Dendritic cell treated with granulocyte-macrophage colony-stimulating factor and Interleukin-4, amounts not matched to agents 40 ng/mL and 50 ng/mL, for 4 days (primary cell): ENCODE results near the gene COL5A1.
A peak's percentile ranks its signal among the peaks of the same experiment; 100 is the strongest.

Experiments used
- H3K27ac Mint-ChIP-seq: one replicate; pipeline ENCODE4 v1.8.0; 2022; ENCODE audit warnings: mild to moderate bottlenecking, mixed read lengths
- H3K27me3 Mint-ChIP-seq: one replicate; pipeline ENCODE4 v1.8.0; 2022; ENCODE audit warnings: mild to moderate bottlenecking, mixed read lengths
- H3K36me3 Mint-ChIP-seq: one replicate; pipeline ENCODE4 v1.8.0; 2022; ENCODE audit warnings: low read depth, mixed read lengths
- H3K4me1 Mint-ChIP-seq: one replicate; pipeline ENCODE4 v1.8.0; 2022; ENCODE audit warnings: low read depth, mixed read lengths
- H3K4me3 Mint-ChIP-seq: one replicate; pipeline ENCODE4 v1.8.0; 2022; ENCODE audit warnings: mild to moderate bottlenecking, moderate library complexity, mixed read lengths
- H3K9me3 Mint-ChIP-seq: one replicate; pipeline ENCODE4 v1.8.0; 2022; ENCODE audit warnings: mixed read lengths
- intact Hi-C: fragments of 100-400 bp; cut with micrococcal nuclease; formaldehyde crosslinking; loops from one replicate; pipeline ENCODE4 v1.15.0; 2022

COL5A1 gene

GRCh38 chr9:134858051-134858841 lies 216.6 kb downstream of the COL5A1 start:
- H3K9me3 Mint-ChIP-seq, result no peaks in the 10 kb centered on the region
- H3K4me3 Mint-ChIP-seq, result no peak overlapping the region
- intact Hi-C loops, result no loop called here
- H3K36me3 Mint-ChIP-seq, result no peaks in the 10 kb centered on the region
- peaks cover 16% of the 10 kb centered on the region for H3K4me1 Mint-ChIP-seq
- H3K27ac Mint-ChIP-seq, result peak overlapping the region; percentile 7
- peaks cover 68% of the 10 kb centered on the region for H3K27me3 Mint-ChIP-seq

GRCh38 chr9:134860510-134860909 lies 218.9 kb downstream of the COL5A1 start:
- Mint-ChIP-seq H3K27ac (no peak overlapping the region), H3K9me3 (no peaks in the 10 kb centered on the region), H3K27me3 (peaks cover 63% of the 10 kb centered on the region), H3K4me3 (no peak overlapping the region), H3K4me1 (peaks cover 16% of the 10 kb centered on the region), H3K36me3 (no peaks in the 10 kb centered on the region)
- intact Hi-C loops, result no loop called here

GRCh38 chr9:134861595-134862334 lies 220.2 kb downstream of the COL5A1 start:
- H3K27ac Mint-ChIP-seq, result no peak overlapping the region
- no peaks in the 10 kb centered on the region for H3K36me3 Mint-ChIP-seq
- no peaks in the 10 kb centered on the region for H3K9me3 Mint-ChIP-seq
- intact Hi-C loops, result no loop called here
- H3K4me3 Mint-ChIP-seq, result no peak overlapping the region
- H3K27me3 Mint-ChIP-seq, result peaks cover 58% of the 10 kb centered on the region
- peaks cover 16% of the 10 kb centered on the region for H3K4me1 Mint-ChIP-seq

- Mint-ChIP-seq H3K36me3 (no peaks in the 10 kb centered on the region), H3K27me3 (peaks cover 50% of the 10 kb centered on the region), H3K9me3 (no peaks in the 10 kb centered on the region), H3K4me1 (peaks cover 10% of the 10 kb centered on the region), H3K27ac (no peak overlapping the region), H3K4me3 (no peak overlapping the region)
- intact Hi-C loops, result no loop called here
Observed at GRCh38 chr9:134863306-134863902, 221.8 kb downstream of the COL5A1 start.

- Mint-ChIP-seq H3K27ac (no peak overlapping the region), H3K36me3 (no peaks in the 10 kb centered on the region), H3K9me3 (no peaks in the 10 kb centered on the region), H3K4me3 (no peak overlapping the region), H3K4me1 (peaks cover 10% of the 10 kb centered on the region), H3K27me3 (peaks cover 52% of the 10 kb centered on the region)
- intact Hi-C loops, result no loop called here
Observed at GRCh38 chr9:134863941-134864820, 222.6 kb downstream of the COL5A1 start.

- H3K4me3 Mint-ChIP-seq, result no peak overlapping the region
- H3K27me3 Mint-ChIP-seq, result peaks cover 55% of the 10 kb centered on the region
- H3K9me3 Mint-ChIP-seq, result no peaks in the 10 kb centered on the region
- H3K27ac Mint-ChIP-seq, result no peak overlapping the region
- H3K4me1 Mint-ChIP-seq, result peaks cover 15% of the 10 kb centered on the region
- no peaks in the 10 kb centered on the region for H3K36me3 Mint-ChIP-seq
- intact Hi-C loops, result no loop called here
Observed at GRCh38 chr9:134864821-134865190, 223.2 kb downstream of the COL5A1 start.

GRCh38 chr9:134867917-134868750 lies 226.5 kb downstream of the COL5A1 start:
- peaks cover 57% of the 10 kb centered on the region for H3K27me3 Mint-ChIP-seq
- intact Hi-C loops, result no loop called here
- H3K27ac Mint-ChIP-seq, result no peak overlapping the region
- H3K4me3 Mint-ChIP-seq, result no peak overlapping the region
- peaks cover 10% of the 10 kb centered on the region for H3K4me1 Mint-ChIP-seq
- no peaks in the 10 kb centered on the region for H3K36me3 Mint-ChIP-seq
- peaks cover 13% of the 10 kb centered on the region for H3K9me3 Mint-ChIP-seq

GRCh38 chr9:134868751-134869553 lies 227.3 kb downstream of the COL5A1 start:
- H3K27me3 Mint-ChIP-seq, result peaks cover 56% of the 10 kb centered on the region
- H3K27ac Mint-ChIP-seq, result no peak overlapping the region
- H3K4me1 Mint-ChIP-seq, result peaks cover 10% of the 10 kb centered on the region
- H3K36me3 Mint-ChIP-seq, result no peaks in the 10 kb centered on the region
- no peak overlapping the region for H3K4me3 Mint-ChIP-seq
- intact Hi-C loops, result no loop called here
- H3K9me3 Mint-ChIP-seq, result peaks cover 15% of the 10 kb centered on the region

GRCh38 chr9:134869554-134870300 lies 228.1 kb downstream of the COL5A1 start:
- peaks cover 15% of the 10 kb centered on the region for H3K9me3 Mint-ChIP-seq
- intact Hi-C loops, result no loop called here
- H3K36me3 Mint-ChIP-seq, result no peaks in the 10 kb centered on the region
- H3K4me1 Mint-ChIP-seq, result peaks cover 10% of the 10 kb centered on the region
- H3K27ac Mint-ChIP-seq, result no peak overlapping the region
- peaks cover 49% of the 10 kb centered on the region for H3K27me3 Mint-ChIP-seq
- no peak overlapping the region for H3K4me3 Mint-ChIP-seq

GRCh38 chr9:134870301-134870694 lies 228.7 kb downstream of the COL5A1 start:
- peaks cover 14% of the 10 kb centered on the region for H3K4me1 Mint-ChIP-seq
- H3K9me3 Mint-ChIP-seq, result peaks cover 20% of the 10 kb centered on the region
- no peak overlapping the region for H3K27ac Mint-ChIP-seq
- intact Hi-C loops, result no loop called here
- H3K4me3 Mint-ChIP-seq, result no peak overlapping the region
- H3K36me3 Mint-ChIP-seq, result peaks cover 4% of the 10 kb centered on the region
- peaks cover 45% of the 10 kb centered on the region for H3K27me3 Mint-ChIP-seq

GRCh38 chr9:134870746-134871662 lies 229.4 kb downstream of the COL5A1 start:
- Mint-ChIP-seq H3K36me3 (peaks cover 4% of the 10 kb centered on the region), H3K9me3 (peaks cover 23% of the 10 kb centered on the region), H3K27ac (no peak overlapping the region), H3K4me3 (no peak overlapping the region), H3K4me1 (peaks cover 15% of the 10 kb centered on the region), H3K27me3 (peaks cover 42% of the 10 kb centered on the region)
- intact Hi-C loops, result no loop called here
